Measurements from ENCODE around the gene VAT1L. TPM values are rescaled to one million over a fixed set of nuclear protein-coding genes. Genes with fewer than 3 reads are reported as not detected.

The VAT1L gene
- total RNA-seq, 3 donors from 2014 or later (not counting 1 experiment from before 2014, with no cell fraction given): not detected

DNA sequence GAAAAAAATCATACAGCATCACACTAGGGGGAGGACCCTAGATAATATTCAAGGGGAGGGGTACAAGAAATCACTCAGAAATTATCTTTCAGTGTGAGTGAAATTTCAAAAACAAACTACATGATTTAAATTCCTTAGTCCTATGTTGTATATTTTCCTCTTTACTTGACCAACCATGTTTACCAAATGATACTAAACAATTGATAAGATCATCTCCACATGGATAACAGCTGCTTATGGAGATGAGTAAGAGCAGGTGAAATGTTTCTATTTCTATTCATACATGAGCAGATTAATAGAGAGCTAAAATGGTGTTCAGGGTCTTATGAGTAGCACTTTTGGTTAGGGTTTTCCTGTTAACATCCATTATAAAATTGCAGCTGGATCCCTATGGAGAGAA lies 7.3 kb upstream of the VAT1L start:
- Histone ChIP-seq H3K27ac (ENCODE audit: low read length) (no peak overlapping the region), H3K4me3 (ENCODE audit: low read length) (no peak overlapping the region), H3K9me3 (ENCODE audit: control insufficient read depth, insufficient read depth, low read length) (no peaks in the 10 kb centered on the region), H3K4me1 (ENCODE audit: control insufficient read depth, insufficient read depth, low read length) (no peaks in the 10 kb centered on the region), H3K36me3 (ENCODE audit: control insufficient read depth, insufficient read depth, low read length) (no peaks in the 10 kb centered on the region), H3K27me3 (ENCODE audit: control insufficient read depth, insufficient read depth, low read length) (no peaks in the 10 kb centered on the region)
- no peak for DNase-seq
- TF ChIP-seq, protein P1, sequence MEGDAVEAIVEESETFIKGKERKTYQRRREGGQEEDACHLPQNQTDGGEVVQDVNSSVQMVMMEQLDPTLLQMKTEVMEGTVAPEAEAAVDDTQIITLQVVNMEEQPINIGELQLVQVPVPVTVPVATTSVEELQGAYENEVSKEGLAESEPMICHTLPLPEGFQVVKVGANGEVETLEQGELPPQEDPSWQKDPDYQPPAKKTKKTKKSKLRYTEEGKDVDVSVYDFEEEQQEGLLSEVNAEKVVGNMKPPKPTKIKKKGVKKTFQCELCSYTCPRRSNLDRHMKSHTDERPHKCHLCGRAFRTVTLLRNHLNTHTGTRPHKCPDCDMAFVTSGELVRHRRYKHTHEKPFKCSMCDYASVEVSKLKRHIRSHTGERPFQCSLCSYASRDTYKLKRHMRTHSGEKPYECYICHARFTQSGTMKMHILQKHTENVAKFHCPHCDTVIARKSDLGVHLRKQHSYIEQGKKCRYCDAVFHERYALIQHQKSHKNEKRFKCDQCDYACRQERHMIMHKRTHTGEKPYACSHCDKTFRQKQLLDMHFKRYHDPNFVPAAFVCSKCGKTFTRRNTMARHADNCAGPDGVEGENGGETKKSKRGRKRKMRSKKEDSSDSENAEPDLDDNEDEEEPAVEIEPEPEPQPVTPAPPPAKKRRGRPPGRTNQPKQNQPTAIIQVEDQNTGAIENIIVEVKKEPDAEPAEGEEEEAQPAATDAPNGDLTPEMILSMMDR (IDR thresholded peaks at IDR 0.05): no peak
- ATAC-seq: no peak
- Mint-ChIP-seq H3K4me3 (no peak overlapping the region), H3K9me3 (no peaks in the 10 kb centered on the region), H3K27me3 (ENCODE audit: low read depth in 2 of 2) (peaks cover under 1% of the 10 kb centered on the region in 2 donors), H3K4me1 (no peaks in the 10 kb centered on the region), H3K27ac (no peak overlapping the region), H3K36me3 (no peaks in the 10 kb centered on the region)
- intact Hi-C loops (cut with micrococcal nuclease): no loop called here

DNA sequence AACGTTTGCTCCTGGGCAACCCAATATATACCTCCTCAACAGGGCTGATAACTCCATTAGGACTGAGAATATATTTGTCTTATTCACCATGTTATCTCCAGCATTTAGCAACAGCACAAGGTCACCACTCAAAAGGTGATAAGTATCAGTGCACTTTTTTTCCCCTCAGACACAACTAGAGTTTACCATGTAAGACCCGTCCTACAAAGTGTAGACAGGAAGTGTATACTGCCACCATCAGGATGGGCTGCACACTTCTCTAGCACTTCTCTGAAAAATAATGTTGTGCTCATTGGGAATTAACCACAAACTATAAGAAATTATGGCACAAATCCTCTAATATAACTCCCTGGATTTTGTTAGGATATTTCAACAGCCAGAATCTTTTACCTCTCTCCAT lies 5.7 kb upstream of the VAT1L start:
- Mint-ChIP-seq H3K36me3 (no peaks in the 10 kb centered on the region), H3K4me1 (no peaks in the 10 kb centered on the region), H3K9me3 (no peaks in the 10 kb centered on the region), H3K27me3 (ENCODE audit: low read depth in 2 of 2) (peaks cover 16% of the 10 kb centered on the region in 2 donors), H3K27ac (no peak overlapping the region), H3K4me3 (no peak overlapping the region)
- Histone ChIP-seq H3K27me3 (ENCODE audit: control insufficient read depth, insufficient read depth, low read length) (peaks cover 8% of the 10 kb centered on the region), H3K4me1 (ENCODE audit: control insufficient read depth, insufficient read depth, low read length) (no peaks in the 10 kb centered on the region), H3K27ac (ENCODE audit: low read length) (no peak overlapping the region), H3K36me3 (ENCODE audit: control insufficient read depth, insufficient read depth, low read length) (no peaks in the 10 kb centered on the region), H3K9me3 (ENCODE audit: control insufficient read depth, insufficient read depth, low read length) (no peaks in the 10 kb centered on the region), H3K4me3 (ENCODE audit: low read length) (no peak overlapping the region)
- no peak for ATAC-seq
- WGBS (ENCODE audit: insufficient coverage): 16% methylated on average over 2 of the region's 2 CpGs
- TF ChIP-seq, protein P1 (IDR thresholded peaks at IDR 0.05): no peak
- DNase-seq: no peak
- intact Hi-C loops (cut with micrococcal nuclease): no loop called here

DNA sequence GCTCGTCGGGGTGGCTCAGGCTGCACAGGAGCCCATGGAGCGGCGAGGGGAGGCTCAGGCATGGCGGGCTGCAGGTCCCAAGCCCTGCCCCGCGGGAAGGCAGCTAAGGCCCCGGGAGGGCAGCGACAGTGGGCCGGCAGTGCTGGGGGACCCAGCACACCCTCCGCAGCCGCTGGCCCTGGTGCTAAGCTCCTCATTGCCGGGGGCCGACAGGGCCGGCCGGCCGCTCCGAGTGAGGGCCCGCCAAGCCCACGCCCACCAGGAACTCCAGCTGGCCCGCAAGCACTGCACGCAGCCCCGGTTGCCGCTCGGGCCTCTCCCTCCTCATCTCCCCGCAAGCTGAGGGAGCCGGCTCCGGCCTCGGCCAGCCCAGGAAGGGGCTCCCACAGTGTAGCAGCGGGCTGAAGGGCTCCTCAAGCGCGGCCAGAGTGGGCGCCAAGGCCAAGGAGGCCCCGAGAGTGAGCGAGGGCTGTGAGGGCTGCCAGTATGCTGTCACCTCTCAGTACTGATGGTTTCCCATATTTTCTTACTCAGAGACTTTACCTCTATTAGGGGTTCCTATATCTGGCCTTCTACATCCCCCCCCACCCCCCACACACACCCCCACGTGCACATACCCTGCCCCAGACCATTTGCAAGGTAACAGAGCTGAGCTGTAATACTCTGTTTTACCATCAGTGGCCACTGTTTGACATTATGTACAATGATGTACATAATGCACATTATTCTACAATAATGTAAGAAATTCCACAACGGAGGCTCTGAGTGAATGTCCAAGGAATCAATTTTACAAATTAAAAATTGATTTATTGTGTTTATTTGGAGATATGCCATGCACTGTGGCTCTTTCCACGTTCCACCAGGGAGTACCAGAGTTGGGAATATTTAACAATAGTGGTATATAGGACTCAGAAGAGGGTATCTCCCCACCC lies 3.7 kb upstream of the VAT1L start:
- no peaks in the 10 kb centered on the region for H3K9me3 ChIP-seq (ENCODE audit: control insufficient read depth, insufficient read depth, low read length)
- ATAC-seq (no peak), DNase-seq (no peak)
- Mint-ChIP-seq H3K27ac (no peak overlapping the region), H3K9me3 (no peaks in the 10 kb centered on the region), H3K4me3 (no peak overlapping the region), H3K27me3 (ENCODE audit: low read depth in 2 of 2) (peaks cover 30% of the 10 kb centered on the region in 2 donors), H3K4me1 (peaks cover 5 to 7% of the 10 kb centered on the region in 2 donors), H3K36me3 (no peaks in the 10 kb centered on the region)
- 93% methylated on average over 36 of the region's 38 CpGs for WGBS (ENCODE audit: insufficient coverage)
- H3K4me3 ChIP-seq (ENCODE audit: low read length): no peak overlapping the region
- peaks cover 23% of the 10 kb centered on the region for H3K27me3 ChIP-seq (ENCODE audit: control insufficient read depth, insufficient read depth, low read length)
- H3K36me3 ChIP-seq (ENCODE audit: control insufficient read depth, insufficient read depth, low read length): no peaks in the 10 kb centered on the region
- H3K27ac ChIP-seq (ENCODE audit: low read length): no peak overlapping the region
- intact Hi-C loops (cut with micrococcal nuclease): no loop called here
- TF ChIP-seq, protein P1 (IDR thresholded peaks at IDR 0.05): no peak
- peaks cover 7% of the 10 kb centered on the region for H3K4me1 ChIP-seq (ENCODE audit: control insufficient read depth, insufficient read depth, low read length)
